Activated CD8-positive, alpha-beta memory T cell treated with anti-CD3 and anti-CD28 coated beads, Interleukin-2, amount 50 U/mL, for 48 hours (primary cell): Measurements from ENCODE around the gene OR4F6.
"Not testable (repeated sequence)": the region's sequence is repeated elsewhere in the genome, so short reads cannot be mapped to it uniquely, and the experiment has no call there.

ENCODE experiments used
- DNase-seq: peaks from one replicate; pipeline ENCODE4 v3.0.0-alpha.2; 2020

OR4F6 gene

GRCh38 chr15:101803209-101803608 lies at the start of gene OR4F6:
Gene OR4F6 (plus strand): TSS chr15:101803509. CDS start chr15:101805720, 2,211 bp downstream.
- no peak for DNase-seq

- DNase-seq = not testable (repeated sequence)
Observed at GRCh38 chr15:101764669-101765339, 38.5 kb upstream of the OR4F6 start.

- not testable (repeated sequence) for DNase-seq
Observed at GRCh38 chr15:101765340-101765671, 38.0 kb upstream of the OR4F6 start.

GRCh38 chr15:101765772-101766456 lies 37.4 kb upstream of the OR4F6 start:
- DNase-seq = no peak

DNA sequence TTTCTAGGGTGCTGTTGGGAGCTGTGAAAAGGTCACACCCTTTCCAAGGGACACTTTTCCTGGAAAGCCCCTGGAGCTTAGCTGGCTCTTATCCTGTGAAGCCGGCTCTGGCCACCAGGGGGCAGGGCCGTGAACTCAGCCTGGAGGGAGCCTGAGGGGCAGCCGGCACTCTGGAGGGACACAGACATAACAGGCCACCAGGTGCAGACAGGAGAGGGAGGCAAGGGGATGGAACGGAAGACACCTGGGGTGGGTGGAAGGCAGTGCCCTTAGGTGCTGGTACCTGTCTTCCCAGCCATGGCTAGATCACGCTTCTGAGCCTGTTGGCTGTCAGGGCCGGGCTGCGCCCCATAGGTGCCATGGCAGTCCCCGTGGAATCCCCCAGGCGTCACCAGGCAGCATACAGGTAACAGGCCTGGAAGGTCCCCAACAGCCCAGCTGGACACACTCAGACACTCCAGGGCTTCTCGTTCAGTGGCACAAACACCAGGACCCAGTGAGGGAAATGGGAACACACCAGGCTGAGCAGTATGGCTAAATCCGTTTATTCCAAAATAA lies 36.1 kb upstream of the OR4F6 start:
- DNase-seq = not testable (repeated sequence)

DNA sequence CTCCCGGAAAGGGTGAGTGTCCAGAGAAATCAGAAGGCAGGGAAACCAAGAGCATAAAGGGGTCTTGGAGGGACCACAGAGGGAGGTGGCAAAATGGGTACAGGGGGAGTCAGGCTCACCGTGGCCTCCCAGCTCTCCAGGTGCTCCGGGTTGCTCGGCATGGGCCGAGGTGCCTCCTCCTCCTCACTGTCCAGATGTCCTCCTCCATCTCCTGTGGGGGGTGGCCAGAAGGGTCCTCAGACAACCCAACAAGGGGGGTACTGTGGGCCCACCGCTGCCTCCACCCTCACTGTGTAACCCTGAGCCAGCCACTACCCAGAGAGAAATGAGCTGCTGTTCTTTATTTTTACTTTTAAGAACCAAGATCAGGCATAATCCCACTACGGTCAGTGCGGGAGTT lies 30.4 kb upstream of the OR4F6 start:
- DNase-seq = no peak

GRCh38 chr15:101773496-101774100 lies 29.7 kb upstream of the OR4F6 start:
- DNase-seq = no peak

DNA sequence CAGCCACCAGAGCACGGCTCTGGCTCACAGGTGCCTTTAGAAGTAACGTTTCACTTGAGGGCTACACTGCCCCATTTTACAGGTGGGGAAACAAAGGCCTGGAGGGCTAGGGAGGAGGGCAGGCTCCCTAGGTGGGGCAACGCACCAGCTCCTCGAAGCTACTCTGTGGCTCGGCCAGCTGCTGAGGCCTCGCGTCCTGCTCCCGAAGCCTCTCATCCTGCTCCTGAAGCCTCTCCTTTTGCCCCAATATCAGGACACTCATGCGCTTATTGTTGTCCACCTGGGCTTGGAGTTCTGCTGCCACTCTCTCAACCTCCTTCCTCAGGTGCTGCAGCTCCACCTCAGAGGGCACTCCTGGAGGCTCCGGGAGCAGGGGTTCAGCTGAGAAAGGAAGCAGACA lies 28.2 kb upstream of the OR4F6 start:
- no peak for DNase-seq

DNA sequence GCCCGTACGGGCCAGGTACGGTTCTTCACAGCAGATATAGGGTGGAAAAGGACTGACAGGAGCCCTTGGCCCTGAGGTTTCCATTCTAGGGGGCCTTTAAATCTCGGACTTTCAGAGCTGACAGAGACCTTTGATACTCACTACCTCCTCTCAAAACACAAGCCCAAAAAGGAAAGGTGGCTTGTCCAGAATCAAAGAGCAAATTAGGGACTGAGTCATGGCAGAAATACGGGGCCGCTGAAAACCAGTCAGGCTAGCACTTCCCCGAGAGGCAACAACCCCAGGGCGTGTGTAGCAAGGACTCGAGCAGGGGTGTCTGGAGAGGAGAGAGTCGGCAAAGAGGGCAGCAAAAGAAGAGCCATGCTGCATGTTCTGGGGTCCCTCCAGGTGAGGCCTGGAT lies 24.7 kb upstream of the OR4F6 start:
- not testable (repeated sequence) for DNase-seq

GRCh38 chr15:101780225-101780624 lies 23.1 kb upstream of the OR4F6 start:
- DNase-seq = not testable (repeated sequence)

- no peak for DNase-seq
Observed at GRCh38 chr15:101781928-101782327, 21.4 kb upstream of the OR4F6 start.

- no peak for DNase-seq
Observed at GRCh38 chr15:101784644-101785043, 18.7 kb upstream of the OR4F6 start.

GRCh38 chr15:101786422-101786821 lies 16.9 kb upstream of the OR4F6 start:
- not testable (repeated sequence) for DNase-seq

- DNase-seq = not testable (repeated sequence)
Observed at GRCh38 chr15:101788001-101788400, 15.3 kb upstream of the OR4F6 start.

GRCh38 chr15:101788503-101789269 lies 14.6 kb upstream of the OR4F6 start:
- not testable (repeated sequence) for DNase-seq

DNA sequence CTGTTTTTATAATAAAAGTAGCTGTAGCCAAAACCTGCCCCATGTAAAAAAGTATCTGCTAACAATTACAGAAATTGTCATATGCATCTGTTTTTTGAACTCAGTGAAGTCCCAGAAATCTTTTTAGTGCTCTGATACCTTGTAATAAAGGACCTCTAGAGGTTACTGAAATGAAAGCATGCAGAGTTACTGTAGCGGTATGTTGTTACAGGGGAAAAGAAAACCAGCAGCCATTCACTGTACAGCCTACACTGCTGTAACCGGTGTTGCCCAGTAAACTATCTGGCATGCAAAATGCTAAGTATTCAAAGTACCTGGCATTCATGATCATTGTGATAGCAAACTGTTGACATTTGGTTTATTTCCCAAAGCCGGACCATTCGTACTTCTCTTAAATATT lies 12.6 kb upstream of the OR4F6 start:
- not testable (repeated sequence) for DNase-seq

GRCh38 chr15:101793981-101794380 lies 9.3 kb upstream of the OR4F6 start:
- not testable (repeated sequence) for DNase-seq

DNA sequence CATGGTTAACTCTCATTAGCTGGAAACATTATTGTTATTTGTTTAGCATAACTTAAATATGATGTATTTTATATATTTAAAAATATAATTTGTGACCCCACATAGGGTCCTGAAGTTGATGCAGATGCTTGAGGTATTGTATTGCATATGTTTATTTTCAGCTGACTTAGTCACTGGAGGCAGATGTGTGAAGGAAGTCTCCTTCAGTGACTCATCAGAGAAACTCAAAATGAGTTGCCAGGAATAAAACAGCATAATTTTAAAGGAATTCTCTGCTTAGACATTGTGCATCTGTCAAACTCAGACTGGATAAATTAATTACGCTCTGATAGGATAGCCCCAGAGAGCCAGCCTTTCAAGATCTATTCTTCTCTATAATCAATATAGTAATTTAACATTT lies 7.9 kb upstream of the OR4F6 start:
- no peak for DNase-seq

DNA sequence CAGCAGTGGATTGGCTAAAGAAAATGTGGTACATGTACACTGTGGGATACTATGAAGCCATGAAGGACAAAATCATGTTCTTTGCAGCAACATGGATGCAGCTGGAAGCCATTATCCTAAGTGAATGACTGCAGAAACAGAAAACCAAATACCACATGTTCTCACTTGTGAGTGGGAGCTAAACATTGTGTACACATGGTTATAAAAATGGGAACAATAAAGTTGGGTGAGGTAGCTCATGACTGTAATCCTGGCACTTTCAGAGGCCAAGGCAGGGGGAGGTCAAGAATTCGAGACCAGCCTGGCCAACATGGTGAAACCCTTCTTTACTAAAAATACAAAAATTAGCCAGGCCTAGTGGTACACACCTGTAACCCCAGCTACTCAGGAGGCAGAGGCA lies 3.6 kb upstream of the OR4F6 start:
- no peak for DNase-seq

GRCh38 chr15:101801048-101801447 lies 2.3 kb upstream of the OR4F6 start:
- DNase-seq = no peak

GRCh38 chr15:101803676-101804075 lies 367 bp downstream of the OR4F6 start:
- DNase-seq = no peak

DNA sequence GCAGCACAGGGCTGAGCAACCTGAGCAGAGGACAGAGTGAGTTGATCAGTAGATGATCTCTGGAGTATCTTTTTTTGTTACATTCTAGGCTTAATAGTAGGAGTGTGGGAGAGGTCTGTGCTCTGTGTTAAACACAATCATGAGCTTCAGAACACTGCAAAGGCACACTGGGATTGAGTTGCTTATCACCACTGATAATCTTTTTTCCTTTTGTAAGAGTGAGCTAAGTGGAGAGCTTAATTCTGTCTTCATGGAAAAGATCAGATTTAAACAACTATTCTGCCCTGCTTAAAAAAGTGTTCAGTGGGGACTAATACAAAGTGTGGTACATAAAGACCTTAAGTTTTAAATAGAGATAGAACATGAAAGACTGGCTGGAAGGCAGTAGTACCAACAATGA lies 1.1 kb downstream of the OR4F6 start:
- no peak for DNase-seq

- DNase-seq = no peak
Observed at GRCh38 chr15:101804941-101805340, 1.6 kb downstream of the OR4F6 start.
